Measurements from ENCODE around the gene ZBED1. TPM values are rescaled to one million over a fixed set of nuclear protein-coding genes. Genes with fewer than 3 reads are reported as not detected.
A peak's percentile ranks its signal among the peaks of the same experiment; 100 is the strongest.

ZBED1 gene
- total and polyA plus RNA-seq, 9 of the 15 experiments (the other 6 are each of a cell fraction or from before 2014, with no cell fraction given), result 0.61 to 27.6 (median 13.9) TPM

DNA sequence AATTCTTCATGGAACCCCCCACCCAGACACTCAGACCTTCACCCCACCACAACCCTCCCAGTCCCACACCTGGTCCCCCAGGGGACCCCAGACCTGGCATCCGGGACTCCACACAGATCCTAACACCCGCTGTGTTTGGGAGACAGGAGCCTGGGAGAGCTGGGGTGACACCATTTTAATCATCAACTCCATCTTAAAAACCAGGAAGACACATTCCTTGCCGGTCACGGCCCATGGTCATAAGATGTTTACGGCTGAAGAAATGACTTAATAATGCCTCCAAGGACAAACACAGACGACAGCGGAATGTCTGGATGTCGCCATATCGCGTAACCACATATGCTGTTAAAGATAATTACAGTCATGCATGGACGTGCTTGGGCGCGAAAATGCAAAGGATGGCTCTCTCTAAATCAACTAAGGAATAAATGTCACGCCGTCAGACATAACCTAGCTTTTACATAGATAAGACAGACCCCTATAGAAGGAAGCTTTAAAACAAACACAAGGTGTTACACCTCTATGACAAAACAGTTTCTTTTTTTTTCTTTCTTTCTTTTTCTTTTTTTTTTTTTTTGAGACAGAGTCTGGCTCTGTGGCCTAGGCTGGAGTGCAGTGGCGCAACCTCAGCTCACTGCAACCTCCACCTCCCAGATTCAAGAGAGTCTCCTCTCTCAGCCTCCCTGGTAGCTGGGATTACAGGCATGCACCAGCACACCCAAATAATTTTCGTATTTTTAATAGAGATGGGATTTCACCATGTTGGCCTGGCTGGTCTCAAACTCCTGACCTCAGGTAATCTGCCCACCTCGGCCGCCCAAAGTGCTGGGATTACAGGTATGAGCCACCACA, 2.1 kb upstream of the ZBED1 start (continued):
- TF ChIP-seq MLLT1 (IDR thresholded peaks at IDR 0.05) (no peak), HLTF (IDR thresholded peaks at IDR 0.05) (no peak), XRCC3 (IDR thresholded peaks at IDR 0.05) (no peak), PYGO2 (tag; IDR thresholded peaks at IDR 0.05) (peak; percentile 93), MGA (IDR thresholded peaks at IDR 0.05) (no peak; the same call in 1 of the 2 replicates), NR2C1 (IDR thresholded peaks at IDR 0.05) (no peak), NR2C1 (tag; IDR thresholded peaks at IDR 0.05) (peak; percentile 92)
- TF ChIP-seq, protein P1, sequence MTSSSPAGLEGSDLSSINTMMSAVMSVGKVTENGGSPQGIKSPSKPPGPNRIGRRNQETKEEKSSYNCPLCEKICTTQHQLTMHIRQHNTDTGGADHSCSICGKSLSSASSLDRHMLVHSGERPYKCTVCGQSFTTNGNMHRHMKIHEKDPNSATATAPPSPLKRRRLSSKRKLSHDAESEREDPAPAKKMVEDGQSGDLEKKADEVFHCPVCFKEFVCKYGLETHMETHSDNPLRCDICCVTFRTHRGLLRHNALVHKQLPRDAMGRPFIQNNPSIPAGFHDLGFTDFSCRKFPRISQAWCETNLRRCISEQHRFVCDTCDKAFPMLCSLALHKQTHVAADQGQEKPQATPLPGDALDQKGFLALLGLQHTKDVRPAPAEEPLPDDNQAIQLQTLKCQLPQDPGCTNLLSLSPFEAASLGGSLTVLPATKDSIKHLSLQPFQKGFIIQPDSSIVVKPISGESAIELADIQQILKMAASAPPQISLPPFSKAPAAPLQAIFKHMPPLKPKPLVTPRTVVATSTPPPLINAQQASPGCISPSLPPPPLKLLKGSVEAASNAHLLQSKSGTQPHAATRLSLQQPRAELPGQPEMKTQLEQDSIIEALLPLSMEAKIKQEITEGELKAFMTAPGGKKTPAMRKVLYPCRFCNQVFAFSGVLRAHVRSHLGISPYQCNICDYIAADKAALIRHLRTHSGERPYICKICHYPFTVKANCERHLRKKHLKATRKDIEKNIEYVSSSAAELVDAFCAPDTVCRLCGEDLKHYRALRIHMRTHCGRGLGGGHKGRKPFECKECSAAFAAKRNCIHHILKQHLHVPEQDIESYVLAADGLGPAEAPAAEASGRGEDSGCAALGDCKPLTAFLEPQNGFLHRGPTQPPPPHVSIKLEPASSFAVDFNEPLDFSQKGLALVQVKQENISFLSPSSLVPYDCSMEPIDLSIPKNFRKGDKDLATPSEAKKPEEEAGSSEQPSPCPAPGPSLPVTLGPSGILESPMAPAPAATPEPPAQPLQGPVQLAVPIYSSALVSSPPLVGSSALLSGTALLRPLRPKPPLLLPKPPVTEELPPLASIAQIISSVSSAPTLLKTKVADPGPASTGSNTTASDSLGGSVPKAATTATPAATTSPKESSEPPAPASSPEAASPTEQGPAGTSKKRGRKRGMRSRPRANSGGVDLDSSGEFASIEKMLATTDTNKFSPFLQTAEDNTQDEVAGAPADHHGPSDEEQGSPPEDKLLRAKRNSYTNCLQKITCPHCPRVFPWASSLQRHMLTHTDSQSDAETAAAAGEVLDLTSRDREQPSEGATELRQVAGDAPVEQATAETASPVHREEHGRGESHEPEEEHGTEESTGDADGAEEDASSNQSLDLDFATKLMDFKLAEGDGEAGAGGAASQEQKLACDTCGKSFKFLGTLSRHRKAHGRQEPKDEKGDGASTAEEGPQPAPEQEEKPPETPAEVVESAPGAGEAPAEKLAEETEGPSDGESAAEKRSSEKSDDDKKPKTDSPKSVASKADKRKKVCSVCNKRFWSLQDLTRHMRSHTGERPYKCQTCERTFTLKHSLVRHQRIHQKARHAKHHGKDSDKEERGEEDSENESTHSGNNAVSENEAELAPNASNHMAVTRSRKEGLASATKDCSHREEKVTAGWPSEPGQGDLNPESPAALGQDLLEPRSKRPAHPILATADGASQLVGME (CRISPR knock-in tag; IDR thresholded peaks at IDR 0.05), result peak; percentile 93
